Lower leg skin (tissue), 3 donors: ENCODE measurements around the gene TOR4A.

Source experiments
- POLR2A ChIP-seq, 2 donors: fragments of 450-650 bp; IDR thresholded peaks; one replicate each; pipeline ENCODE4 v1.6.1; 2016 to 2017; ENCODE audit warnings: antibody characterized with exemption in 2 of 2, mild to moderate bottlenecking in 1 of 2, moderate library complexity in 1 of 2
- TF ChIP-seq, protein P1 (sequence below), 3 donors: fragments of 450-650 bp; IDR thresholded peaks; one replicate each; pipeline ENCODE4 v1.5.1; 2016; ENCODE audit warnings: antibody characterized with exemption in 3 of 3, mild to moderate bottlenecking in 3 of 3, moderate library complexity in 2 of 3

DNA sequence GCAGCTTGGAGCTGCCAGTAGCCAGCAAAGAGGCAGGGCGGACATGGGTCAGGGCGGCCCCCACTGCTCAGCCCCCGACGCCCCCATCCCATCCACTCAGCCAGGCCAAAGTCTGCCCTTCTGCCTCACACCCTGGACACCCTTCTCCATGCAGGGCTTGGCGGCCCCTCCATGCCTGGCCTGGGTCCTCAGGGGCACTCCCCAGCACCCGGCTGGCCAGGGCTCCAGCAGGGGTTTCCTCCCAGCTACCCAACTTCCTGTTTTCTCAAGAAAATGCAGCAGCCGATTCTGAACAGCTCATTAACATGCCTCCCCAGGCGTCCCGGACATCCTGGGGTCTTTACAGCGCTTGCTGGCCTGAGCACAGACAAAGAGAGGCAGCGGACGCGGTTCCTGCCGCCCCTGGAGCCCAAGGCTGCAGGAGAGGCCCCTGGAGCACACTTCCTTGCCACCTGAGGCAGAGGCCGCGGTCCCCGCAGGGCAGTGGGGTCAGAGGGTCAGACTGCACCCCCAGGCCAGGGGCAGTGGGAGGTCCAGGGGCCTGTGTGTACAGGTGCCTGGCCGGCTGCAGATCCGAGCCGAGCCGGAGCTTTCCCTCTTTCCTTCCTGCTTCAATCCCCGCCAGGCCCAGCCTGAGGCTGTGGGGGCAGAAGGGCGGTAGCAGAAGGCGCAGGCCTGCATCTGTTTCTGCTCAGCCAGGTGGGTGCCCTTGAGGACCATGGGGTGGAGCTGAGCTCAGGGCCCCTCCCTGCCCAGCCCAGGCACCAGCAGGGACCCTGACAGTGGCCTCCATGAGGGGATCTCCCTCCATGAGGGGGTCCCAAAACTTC lies 43.2 kb downstream of the TOR4A start:
- TF ChIP-seq, protein P1, sequence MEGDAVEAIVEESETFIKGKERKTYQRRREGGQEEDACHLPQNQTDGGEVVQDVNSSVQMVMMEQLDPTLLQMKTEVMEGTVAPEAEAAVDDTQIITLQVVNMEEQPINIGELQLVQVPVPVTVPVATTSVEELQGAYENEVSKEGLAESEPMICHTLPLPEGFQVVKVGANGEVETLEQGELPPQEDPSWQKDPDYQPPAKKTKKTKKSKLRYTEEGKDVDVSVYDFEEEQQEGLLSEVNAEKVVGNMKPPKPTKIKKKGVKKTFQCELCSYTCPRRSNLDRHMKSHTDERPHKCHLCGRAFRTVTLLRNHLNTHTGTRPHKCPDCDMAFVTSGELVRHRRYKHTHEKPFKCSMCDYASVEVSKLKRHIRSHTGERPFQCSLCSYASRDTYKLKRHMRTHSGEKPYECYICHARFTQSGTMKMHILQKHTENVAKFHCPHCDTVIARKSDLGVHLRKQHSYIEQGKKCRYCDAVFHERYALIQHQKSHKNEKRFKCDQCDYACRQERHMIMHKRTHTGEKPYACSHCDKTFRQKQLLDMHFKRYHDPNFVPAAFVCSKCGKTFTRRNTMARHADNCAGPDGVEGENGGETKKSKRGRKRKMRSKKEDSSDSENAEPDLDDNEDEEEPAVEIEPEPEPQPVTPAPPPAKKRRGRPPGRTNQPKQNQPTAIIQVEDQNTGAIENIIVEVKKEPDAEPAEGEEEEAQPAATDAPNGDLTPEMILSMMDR (IDR thresholded peaks at IDR 0.05), result no peak
- TF ChIP-seq POLR2A (IDR thresholded peaks at IDR 0.05), result no peak
